Stimulated activated CD8-positive, alpha-beta memory T cell treated with anti-CD3 and anti-CD28 coated beads, Interleukin-7, amount 100 ng/mL, for 4 hours (primary cell): ENCODE data around the gene AZU1.
"Not testable (repeated sequence)": the region's sequence is repeated elsewhere in the genome, so short reads cannot be mapped to it uniquely, and the experiment has no call there.

Experiments used
- DNase-seq, 2 donors: peaks; one replicate each; pipeline ENCODE4 v3.0.0-alpha.2; 2020; ENCODE audit warnings: low read depth in 2 of 2

AZU1 gene

DNA sequence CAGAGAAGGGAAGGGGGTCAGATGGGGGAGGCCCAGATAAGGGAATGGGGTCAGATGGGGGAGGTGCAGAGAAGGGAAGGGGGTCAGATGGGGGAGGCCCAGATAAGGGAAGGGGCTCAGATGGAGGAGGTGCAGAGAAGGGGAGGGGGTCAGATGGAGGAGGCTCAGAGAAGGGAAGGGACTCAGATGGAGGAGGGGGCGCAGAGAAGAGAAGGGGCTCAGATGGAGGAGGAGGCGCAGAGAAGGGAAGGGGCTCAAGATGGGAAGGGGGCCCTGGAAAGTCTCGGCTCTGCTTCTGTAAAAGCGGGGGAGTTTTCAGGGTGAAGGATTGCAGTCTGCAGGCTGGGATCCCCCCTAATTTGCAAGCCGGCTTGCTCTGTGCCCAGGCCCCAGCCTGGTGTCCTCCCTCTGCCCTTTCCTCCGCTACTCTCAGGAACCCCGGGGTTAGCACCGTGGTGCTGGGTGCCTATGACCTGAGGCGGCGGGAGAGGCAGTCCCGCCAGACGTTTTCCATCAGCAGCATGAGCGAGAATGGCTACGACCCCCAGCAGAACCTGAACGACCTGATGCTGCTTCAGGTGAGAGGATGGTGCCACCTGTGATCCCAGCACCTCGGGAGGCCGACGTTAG lies 1.6 kb downstream of the AZU1 start:
- no peak for DNase-seq

DNA sequence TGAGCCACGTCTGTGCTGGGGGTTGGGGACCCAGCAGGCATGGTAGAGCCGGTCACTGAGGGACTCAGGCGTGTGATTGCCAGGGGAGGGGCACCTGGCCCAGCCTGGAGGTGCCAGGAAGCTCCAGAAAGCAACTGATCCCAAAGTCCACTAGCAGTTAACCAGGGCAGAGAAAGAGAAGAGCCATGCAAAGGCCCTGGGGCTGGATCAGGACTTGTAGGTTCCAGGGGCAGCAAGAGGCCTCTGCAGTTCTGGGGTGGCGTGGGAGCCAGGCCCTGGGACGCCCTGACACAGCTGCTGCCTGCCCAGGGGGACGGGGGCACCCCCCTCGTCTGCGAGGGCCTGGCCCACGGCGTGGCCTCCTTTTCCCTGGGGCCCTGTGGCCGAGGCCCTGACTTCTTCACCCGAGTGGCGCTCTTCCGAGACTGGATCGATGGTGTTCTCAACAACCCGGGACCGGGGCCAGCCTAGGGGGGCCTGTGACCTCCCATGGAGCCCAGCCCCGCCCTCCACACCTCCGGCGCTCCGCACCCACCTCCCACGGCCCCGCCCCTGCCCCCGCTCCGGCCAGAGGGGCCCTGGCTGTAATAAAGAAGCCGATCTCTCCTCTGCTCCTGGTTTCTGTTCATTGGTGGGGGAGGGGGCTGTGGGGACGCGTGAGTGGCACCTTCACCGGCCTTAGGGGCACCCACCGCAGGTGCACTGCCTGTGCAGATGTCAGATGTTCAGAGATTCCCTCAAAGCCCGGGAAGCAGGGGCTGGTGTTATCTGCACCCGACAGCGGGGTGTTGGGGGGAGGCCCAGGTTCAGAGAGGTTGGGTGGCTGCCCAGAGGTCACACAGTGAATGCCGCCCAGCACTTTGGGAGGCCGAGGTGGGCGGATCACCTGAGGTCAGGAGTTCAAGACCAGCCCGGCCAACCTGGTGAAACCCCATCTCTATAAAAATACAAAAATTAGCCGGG lies 4.1 kb downstream of the AZU1 start:
- no peak for DNase-seq

- DNase-seq: no peak
Measured at GRCh38 chr19:834216-834615, 6.6 kb downstream of the AZU1 start.

- no peak for DNase-seq
Measured at GRCh38 chr19:835210-835810, 7.7 kb downstream of the AZU1 start.

DNA sequence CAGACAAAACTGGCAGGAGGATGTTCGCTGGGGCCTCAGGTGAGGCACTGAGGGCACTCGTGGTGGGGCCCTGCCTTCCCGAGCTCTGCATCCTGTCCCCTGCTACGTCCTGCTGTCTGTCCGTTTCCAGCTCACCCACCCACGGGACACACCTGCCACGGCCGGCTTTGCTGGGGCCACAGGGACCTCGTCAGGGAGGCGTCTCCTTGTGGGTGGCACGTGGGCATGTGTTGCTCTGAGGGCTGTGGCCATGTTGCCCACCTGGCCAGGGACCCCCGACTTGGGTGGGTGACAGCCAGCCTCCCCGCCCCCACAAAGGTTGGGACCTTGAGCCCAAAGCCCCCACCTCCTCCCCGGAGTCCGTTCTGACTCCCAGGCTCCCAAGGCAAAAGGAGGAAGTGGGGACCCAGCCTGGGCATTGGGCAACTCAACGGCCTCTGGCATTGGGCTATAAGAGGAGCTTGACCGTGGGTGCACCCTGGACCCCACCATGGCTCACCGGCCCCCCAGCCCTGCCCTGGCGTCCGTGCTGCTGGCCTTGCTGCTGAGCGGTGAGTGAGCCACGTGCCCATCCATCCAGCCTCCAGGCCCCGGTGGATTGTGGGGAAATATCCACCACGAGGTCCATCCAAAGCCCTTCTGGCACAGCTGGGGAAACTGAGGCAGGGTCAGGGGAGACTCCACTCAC lies 13.0 kb downstream of the AZU1 start, which contains the start of gene PRTN3:
Gene PRTN3 (plus strand): TSS at position 481 of the 688 bp plus-strand sequence. CDS start 10 bp downstream, at position 491.
- DNase-seq: no peak

GRCh38 chr19:842802-843179 lies 15.2 kb downstream of the AZU1 start:
- DNase-seq: not testable (repeated sequence)

GRCh38 chr19:843180-843835 lies 15.7 kb downstream of the AZU1 start:
- no peak for DNase-seq

DNA sequence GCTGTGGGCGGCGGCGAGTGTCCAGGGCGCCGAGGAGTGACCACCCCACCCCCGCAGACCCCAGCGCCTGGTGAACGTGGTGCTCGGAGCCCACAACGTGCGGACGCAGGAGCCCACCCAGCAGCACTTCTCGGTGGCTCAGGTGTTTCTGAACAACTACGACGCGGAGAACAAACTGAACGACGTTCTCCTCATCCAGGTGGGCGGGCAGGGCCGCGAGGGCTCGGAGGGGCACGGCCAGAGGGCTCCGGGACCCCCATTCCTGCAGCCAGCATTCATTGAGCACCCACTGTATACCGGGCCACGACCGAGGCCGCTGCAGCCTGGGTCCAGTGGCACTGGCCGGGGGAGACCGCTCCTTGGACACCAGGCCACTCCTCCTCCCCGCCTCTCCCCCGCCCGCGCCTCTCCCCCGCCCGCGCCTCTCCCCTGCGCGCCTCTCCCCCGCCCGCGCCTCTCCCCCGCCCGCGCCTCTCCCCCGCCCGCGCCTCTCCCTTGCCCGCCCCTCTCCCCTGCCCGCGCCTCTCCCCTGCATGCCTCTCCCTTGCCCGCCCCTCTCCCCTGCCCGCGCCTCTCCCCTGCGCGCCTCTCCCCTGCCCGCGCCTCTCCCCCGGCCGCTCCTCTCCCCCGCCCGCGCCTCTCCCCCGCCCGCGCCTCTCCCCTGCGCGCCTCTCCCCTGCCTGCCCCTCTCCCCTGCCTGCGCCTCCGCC lies 16.4 kb downstream of the AZU1 start:
- no peak for DNase-seq

DNA sequence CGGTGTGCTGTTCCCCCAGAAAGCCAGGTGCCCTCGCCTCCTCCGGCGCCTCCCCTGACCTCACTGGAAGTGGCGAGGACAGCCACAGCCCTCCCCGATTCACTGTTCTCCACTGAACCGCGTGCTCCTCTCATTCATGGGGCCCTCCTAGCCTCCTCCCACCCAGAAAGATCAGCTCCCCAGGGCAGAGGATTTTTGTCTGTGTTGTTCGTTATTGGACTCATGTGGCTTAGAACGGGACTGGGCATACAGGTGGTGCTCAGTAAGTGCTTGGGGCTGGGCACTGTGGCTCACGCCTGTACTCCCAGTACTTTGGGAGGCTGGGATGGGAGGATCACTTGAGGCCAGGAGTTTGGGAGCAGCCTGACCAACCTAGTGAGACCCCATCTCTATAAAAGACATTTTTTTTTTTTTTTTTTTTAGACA lies 16.9 kb downstream of the AZU1 start:
- no peak for DNase-seq

- DNase-seq: no peak
Measured at GRCh38 chr19:845707-846521, 18.3 kb downstream of the AZU1 start.

DNA sequence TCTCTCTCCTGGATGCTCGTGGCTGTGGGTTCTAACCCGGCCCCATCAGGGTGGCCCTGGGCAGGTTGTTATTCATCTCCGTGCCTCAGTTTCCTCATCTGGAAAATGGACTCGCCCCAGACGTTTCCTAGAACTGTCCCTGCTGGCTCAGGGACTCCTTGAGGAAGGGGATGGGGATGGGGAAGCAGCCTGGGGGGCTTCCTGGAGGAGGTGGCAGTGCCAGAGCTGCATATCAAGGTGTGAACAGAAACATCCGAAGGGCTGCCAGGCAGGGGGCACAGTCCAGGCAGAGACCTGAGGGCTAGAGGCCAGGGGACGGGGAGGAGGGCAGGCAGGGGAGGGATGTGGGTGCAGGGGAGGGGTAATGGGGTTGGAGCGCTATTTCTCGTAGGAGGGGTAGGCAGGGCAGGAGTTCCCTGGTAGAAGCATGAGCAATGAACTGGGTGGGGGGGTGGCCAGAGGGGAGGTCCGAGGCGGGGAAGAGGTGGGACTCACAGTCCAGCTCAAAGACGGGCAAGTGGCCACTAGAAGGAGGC lies 20.8 kb downstream of the AZU1 start:
- no peak for DNase-seq

GRCh38 chr19:849195-849594 lies 21.6 kb downstream of the AZU1 start:
- not testable (repeated sequence) for DNase-seq

GRCh38 chr19:850221-850978 lies 22.8 kb downstream of the AZU1 start:
- DNase-seq: no peak

- DNase-seq: no peak
Measured at GRCh38 chr19:850979-851335, 23.3 kb downstream of the AZU1 start.

- no peak for DNase-seq
Measured at GRCh38 chr19:852136-853013, 24.7 kb downstream of the AZU1 start, which contains the start of gene ELANE. Gene ELANE, plus strand, starts transcription at chr19:852303. Its CDS starts 26 bp downstream, at chr19:852329.

DNA sequence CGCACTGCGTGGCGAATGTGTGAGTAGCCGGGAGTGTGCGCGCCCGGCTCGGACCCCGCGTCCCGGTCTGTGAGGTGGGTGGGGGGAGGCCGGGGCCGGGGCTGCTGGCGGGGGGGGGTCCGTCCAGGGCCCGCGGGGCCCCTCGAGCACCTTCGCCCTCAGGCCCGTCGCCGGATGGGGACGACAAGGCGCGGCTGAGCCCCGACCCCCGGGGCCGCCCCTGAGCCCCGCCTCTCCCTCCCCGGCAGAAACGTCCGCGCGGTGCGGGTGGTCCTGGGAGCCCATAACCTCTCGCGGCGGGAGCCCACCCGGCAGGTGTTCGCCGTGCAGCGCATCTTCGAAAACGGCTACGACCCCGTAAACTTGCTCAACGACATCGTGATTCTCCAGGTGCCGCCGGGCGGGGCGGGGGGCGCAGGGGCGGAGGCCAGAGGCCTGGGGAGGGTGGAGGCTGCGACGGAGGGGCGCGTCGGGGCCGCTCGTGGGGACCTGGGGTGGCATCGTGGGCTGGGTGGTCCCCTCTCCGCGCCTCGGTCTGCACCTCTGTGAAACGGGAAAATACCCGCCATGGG lies 25.5 kb downstream of the AZU1 start:
- DNase-seq: no peak

- DNase-seq: not testable (repeated sequence)
Measured at GRCh38 chr19:853614-854220, 26.1 kb downstream of the AZU1 start.
